HepG2 (cell line): ENCODE measurements around the gene FAM169A. TPM values are rescaled to one million over a fixed set of nuclear protein-coding genes. Genes with fewer than 3 reads are reported as not detected.
A peak's percentile ranks its signal among the peaks of the same experiment; 100 is the strongest.

ENCODE experiments used
- GPN1 ChIP-seq: sonication (generic); formaldehyde crosslinking; IDR thresholded peaks from 2 replicates; pipeline ENCODE4 v1.5.1; 2020; ENCODE audit warnings: missing genetic modification reagents, borderline replicate concordance
- HMG20B ChIP-seq: conservative IDR thresholded peaks from 2 replicates; pipeline ENCODE4 v1.6.1; 2016; ENCODE audit warnings: missing genetic modification reagents, missing compliant biosample characterization
- HNRNPL ChIP-seq: fragments of 200-400 bp; formaldehyde crosslinking; IDR thresholded peaks from 2 replicates; pipeline ENCODE4 v1.6.1; 2017; ENCODE audit warnings: mild to moderate bottlenecking, low read depth, low read length
- RAD51 ChIP-seq: fragments of 450-650 bp; IDR thresholded peaks from 2 replicates; pipeline ENCODE4 v1.6.1; 2016; ENCODE audit warnings: borderline replicate concordance
- RBM39 ChIP-seq: fragments of 200-400 bp; formaldehyde crosslinking; IDR thresholded peaks from one replicate; pipeline ENCODE4 v1.6.1; 2018; ENCODE audit warnings: antibody characterized with exemption, mild to moderate bottlenecking, low read depth, low read length; ENCODE audit not compliant: poor library complexity, severe bottlenecking
- U2AF1 ChIP-seq: fragments of 200-400 bp; formaldehyde crosslinking; optimal IDR thresholded peaks from 2 replicates; pipeline ENCODE3; 2017; ENCODE audit warnings: mild to moderate bottlenecking, low read depth, low read length
- ZC3H13 ChIP-seq: sonication (generic); formaldehyde crosslinking; IDR thresholded peaks from 2 replicates; pipeline ENCODE4 v1.8.1; 2023; ENCODE audit warnings: mild to moderate bottlenecking, missing genetic modification reagents, moderate library complexity
- ZNF101 ChIP-seq: sonication (generic); formaldehyde crosslinking; IDR thresholded peaks from 2 replicates; pipeline ENCODE4 v1.4.0; 2020; ENCODE audit warnings: mild to moderate bottlenecking, low read depth, missing genetic modification reagents, borderline replicate concordance
- ZNF20 ChIP-seq: sonication (generic); formaldehyde crosslinking; IDR thresholded peaks from 2 replicates; pipeline ENCODE4 v1.4.0; 2020; ENCODE audit warnings: mild to moderate bottlenecking, moderate library complexity, missing genetic modification reagents
- ZNF232 ChIP-seq: sonication (generic); formaldehyde crosslinking; IDR thresholded peaks from 2 replicates; pipeline ENCODE4 v1.4.0; 2020; ENCODE audit warnings: missing genetic modification reagents, borderline replicate concordance
- ZNF672 ChIP-seq: sonication (generic); formaldehyde crosslinking; IDR thresholded peaks from 2 replicates; pipeline ENCODE4 v1.8.1; 2022; ENCODE audit warnings: missing genetic modification reagents
- ZNF709 ChIP-seq: sonication (generic); formaldehyde crosslinking; IDR thresholded peaks from 2 replicates; pipeline ENCODE4 v1.5.0; 2020; ENCODE audit warnings: mild to moderate bottlenecking, missing genetic modification reagents
- ZNF878 ChIP-seq: sonication (generic); formaldehyde crosslinking; IDR thresholded peaks from 2 replicates; pipeline ENCODE4 v1.8.1; 2023; ENCODE audit warnings: mild to moderate bottlenecking, missing genetic modification reagents, moderate library complexity
- polyA plus RNA-seq, 8 experiments: library from polyadenylated mRNA; depleted of rRNA in 3 of 8; stranded (reverse) in 7 of 8; unstranded in 1 of 8; fragments of >200 nt; fragmentation: Illumina TruSeq in 4 of 8; extraction: Trizol in 4 of 8; gene quantifications; 2 replicates each; pipeline versions ENCODE4 v1.2.1 to v1.2.3, GENCODE V29; 2011 to 2016; ENCODE audit warnings: low read depth in 4 of 8, missing spikeins in 1 of 8, mixed read lengths in 1 of 8; ENCODE audit not compliant: insufficient read depth in 1 of 8
- total RNA-seq, 5 experiments: library from RNA; depleted of rRNA; stranded (reverse); fragments of >200 nt; fragmentation: Illumina TruSeq; extraction: Trizol; gene quantifications; 2 replicates each; pipeline ENCODE4 v1.2.3, GENCODE V29; 2016; ENCODE audit warnings: low read depth in 1 of 5
- TF ChIP-seq, protein P1 (sequence below): sonication (generic); formaldehyde crosslinking; IDR thresholded peaks from 2 replicates; pipeline ENCODE4 v1.4.0; 2020; ENCODE audit warnings: missing genetic modification reagents, borderline replicate concordance
- TF ChIP-seq, protein P2 (sequence below): sonication (generic); formaldehyde crosslinking; IDR thresholded peaks from 2 replicates; pipeline ENCODE4 v1.4.0; 2020; ENCODE audit warnings: mild to moderate bottlenecking, missing genetic modification reagents, borderline replicate concordance

The FAM169A gene
- total and polyA plus RNA-seq, 2 of the 13 experiments (the other 11 are each of a cell fraction or from before 2014, with no cell fraction given): 21.1 to 110 TPM

DNA sequence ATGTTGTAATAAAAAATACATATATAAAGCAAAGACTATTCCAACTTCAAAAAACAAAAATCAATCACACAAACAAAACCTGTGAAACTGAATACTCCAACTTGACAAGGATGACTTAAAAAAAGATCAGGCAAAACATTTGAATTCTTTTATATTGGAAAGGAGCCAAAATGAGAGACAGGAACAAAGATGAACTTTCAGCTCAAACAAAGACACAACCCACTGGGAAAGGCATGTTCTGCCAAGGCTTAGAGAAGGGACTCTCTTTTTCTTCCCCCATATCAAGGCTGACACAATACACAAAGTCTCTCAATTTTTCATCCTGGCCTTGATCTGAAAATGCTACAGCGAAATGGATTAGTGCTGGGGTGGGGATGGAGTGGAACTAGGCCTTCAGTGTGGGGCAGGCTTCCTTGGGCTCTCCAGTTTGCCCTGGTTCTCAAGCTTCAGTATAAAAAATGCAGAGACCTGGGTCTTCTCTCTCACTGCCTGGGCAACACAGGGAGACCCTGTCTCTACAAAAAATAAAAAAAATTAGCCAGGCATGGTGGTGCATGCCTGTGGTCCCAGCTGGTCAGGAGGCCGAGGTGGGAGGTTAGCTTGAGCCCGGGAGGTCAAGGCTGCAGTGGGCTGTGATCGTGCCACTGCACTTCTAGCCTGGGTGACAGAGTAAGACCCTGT is 11.6 kb upstream of the FAM169A start (continued):
- TF ChIP-seq, protein P1, sequence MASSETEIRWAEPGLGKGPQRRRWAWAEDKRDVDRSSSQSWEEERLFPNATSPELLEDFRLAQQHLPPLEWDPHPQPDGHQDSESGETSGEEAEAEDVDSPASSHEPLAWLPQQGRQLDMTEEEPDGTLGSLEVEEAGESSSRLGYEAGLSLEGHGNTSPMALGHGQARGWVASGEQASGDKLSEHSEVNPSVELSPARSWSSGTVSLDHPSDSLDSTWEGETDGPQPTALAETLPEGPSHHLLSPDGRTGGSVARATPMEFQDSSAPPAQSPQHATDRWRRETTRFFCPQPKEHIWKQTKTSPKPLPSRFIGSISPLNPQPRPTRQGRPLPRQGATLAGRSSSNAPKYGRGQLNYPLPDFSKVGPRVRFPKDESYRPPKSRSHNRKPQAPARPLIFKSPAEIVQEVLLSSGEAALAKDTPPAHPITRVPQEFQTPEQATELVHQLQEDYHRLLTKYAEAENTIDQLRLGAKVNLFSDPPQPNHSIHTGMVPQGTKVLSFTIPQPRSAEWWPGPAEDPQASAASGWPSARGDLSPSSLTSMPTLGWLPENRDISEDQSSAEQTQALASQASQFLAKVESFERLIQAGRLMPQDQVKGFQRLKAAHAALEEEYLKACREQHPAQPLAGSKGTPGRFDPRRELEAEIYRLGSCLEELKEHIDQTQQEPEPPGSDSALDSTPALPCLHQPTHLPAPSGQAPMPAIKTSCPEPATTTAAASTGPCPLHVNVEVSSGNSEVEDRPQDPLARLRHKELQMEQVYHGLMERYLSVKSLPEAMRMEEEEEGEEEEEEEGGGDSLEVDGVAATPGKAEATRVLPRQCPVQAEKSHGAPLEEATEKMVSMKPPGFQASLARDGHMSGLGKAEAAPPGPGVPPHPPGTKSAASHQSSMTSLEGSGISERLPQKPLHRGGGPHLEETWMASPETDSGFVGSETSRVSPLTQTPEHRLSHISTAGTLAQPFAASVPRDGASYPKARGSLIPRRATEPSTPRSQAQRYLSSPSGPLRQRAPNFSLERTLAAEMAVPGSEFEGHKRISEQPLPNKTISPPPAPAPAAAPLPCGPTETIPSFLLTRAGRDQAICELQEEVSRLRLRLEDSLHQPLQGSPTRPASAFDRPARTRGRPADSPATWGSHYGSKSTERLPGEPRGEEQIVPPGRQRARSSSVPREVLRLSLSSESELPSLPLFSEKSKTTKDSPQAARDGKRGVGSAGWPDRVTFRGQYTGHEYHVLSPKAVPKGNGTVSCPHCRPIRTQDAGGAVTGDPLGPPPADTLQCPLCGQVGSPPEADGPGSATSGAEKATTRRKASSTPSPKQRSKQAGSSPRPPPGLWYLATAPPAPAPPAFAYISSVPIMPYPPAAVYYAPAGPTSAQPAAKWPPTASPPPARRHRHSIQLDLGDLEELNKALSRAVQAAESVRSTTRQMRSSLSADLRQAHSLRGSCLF (CRISPR knock-in tag): no peak
- no peak for TF ChIP-seq ZNF20 (CRISPR knock-in tag)
- no peak for TF ChIP-seq GPN1 (CRISPR knock-in tag)
- no peak for TF ChIP-seq U2AF1
- TF ChIP-seq HMG20B (CRISPR knock-in tag): no peak
- TF ChIP-seq ZC3H13 (CRISPR knock-in tag): no peak
- TF ChIP-seq, protein P2, sequence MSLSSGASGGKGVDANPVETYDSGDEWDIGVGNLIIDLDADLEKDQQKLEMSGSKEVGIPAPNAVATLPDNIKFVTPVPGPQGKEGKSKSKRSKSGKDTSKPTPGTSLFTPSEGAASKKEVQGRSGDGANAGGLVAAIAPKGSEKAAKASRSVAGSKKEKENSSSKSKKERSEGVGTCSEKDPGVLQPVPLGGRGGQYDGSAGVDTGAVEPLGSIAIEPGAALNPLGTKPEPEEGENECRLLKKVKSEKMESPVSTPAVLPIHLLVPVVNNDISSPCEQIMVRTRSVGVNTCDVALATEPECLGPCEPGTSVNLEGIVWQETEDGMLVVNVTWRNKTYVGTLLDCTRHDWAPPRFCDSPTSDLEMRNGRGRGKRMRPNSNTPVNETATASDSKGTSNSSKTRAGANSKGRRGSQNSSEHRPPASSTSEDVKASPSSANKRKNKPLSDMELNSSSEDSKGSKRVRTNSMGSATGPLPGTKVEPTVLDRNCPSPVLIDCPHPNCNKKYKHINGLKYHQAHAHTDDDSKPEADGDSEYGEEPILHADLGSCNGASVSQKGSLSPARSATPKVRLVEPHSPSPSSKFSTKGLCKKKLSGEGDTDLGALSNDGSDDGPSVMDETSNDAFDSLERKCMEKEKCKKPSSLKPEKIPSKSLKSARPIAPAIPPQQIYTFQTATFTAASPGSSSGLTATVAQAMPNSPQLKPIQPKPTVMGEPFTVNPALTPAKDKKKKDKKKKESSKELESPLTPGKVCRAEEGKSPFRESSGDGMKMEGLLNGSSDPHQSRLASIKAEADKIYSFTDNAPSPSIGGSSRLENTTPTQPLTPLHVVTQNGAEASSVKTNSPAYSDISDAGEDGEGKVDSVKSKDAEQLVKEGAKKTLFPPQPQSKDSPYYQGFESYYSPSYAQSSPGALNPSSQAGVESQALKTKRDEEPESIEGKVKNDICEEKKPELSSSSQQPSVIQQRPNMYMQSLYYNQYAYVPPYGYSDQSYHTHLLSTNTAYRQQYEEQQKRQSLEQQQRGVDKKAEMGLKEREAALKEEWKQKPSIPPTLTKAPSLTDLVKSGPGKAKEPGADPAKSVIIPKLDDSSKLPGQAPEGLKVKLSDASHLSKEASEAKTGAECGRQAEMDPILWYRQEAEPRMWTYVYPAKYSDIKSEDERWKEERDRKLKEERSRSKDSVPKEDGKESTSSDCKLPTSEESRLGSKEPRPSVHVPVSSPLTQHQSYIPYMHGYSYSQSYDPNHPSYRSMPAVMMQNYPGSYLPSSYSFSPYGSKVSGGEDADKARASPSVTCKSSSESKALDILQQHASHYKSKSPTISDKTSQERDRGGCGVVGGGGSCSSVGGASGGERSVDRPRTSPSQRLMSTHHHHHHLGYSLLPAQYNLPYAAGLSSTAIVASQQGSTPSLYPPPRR: no peak; the same call in 1 of the 2 replicates
- no peak for TF ChIP-seq HNRNPL
- no peak for TF ChIP-seq RBM39
- TF ChIP-seq RAD51: no peak
- TF ChIP-seq ZNF101: no peak
- TF ChIP-seq ZNF709 (CRISPR knock-in tag): no peak
- no peak for TF ChIP-seq ZNF672 (CRISPR knock-in tag)
- no peak for TF ChIP-seq ZNF878 (CRISPR knock-in tag)
- TF ChIP-seq ZNF232: peak; percentile 48; the same call in 1 of the 2 replicates
